ENCODE measurements around the gene RANBP1.
"Not testable (repeated sequence)": the region's sequence is repeated elsewhere in the genome, so short reads cannot be mapped to it uniquely, and the experiment has no call there.

Gene RANBP1

GRCh38 chr22:20115691-20116375 is at the start of gene RANBP1:
Gene RANBP1, plus strand, starts transcription at chr22:20116104. Its CDS starts 81 bp downstream, at chr22:20116185.
- no peak for DNase-seq (ENCODE audit: low spot score)

GRCh38 chr22:20066617-20067383 is 49.1 kb upstream of the RANBP1 start:
- no peak for DNase-seq (ENCODE audit: low spot score)

- not testable (repeated sequence) for DNase-seq (ENCODE audit: low spot score)
Observed at GRCh38 chr22:20067384-20067682, 48.6 kb upstream of the RANBP1 start.

- no peak for DNase-seq (ENCODE audit: low spot score)
Observed at GRCh38 chr22:20068640-20069039, 47.3 kb upstream of the RANBP1 start.

- DNase-seq (ENCODE audit: low spot score): no peak
Observed at GRCh38 chr22:20069331-20070042, 46.4 kb upstream of the RANBP1 start.

DNA sequence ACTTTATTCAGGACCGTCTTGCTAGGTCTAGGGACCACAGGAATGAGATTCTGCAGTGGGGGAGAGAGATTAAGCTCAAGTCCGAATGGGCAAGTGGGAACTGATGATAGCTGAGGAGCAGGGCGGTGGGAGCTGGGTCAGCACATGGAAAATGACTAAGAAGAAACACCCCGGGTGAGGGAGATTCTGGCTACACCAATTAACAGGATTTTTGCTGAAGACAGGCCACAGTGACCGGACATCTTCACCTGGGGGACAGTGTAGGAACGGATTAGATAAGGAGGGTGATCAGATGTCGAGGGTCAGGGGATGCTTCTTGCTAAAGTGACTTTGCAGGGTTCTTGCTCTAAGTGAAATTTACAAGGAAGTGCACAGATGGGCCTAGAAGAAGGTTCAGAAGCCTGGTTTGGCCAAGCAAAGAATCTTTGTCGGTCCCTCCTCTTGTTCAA is 44.4 kb upstream of the RANBP1 start:
- DNase-seq (ENCODE audit: low spot score): no peak

GRCh38 chr22:20076627-20077172 is 39.2 kb upstream of the RANBP1 start:
- DNase-seq (ENCODE audit: low spot score): no peak

GRCh38 chr22:20079745-20080444 is 36.0 kb upstream of the RANBP1 start, which contains the start of gene DGCR8:
Gene DGCR8, plus strand, starts transcription at chr22:20080241. Its CDS starts 5,723 bp downstream, at chr22:20085964.
- DNase-seq (ENCODE audit: low spot score): peak; percentile 97

DNA sequence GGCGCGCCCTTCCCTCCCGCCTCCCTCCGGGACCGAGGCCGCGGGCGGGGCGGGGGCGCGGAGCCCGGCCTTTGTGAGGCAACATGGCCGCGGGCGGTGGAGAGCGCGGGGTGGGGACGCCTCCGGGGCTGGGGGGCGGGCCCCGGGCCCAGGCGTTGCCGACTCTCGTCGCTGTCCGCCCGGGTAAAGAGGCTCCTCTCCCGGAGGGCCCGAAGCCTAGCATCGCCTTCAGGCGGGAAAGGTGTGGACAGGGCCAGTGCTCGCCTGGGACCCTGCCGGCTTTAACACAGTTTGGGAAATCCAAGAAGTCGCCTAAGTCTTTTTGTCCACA is 35.5 kb upstream of the RANBP1 start:
- peak; percentile 66 for DNase-seq (ENCODE audit: low spot score)

- DNase-seq (ENCODE audit: low spot score): peak; percentile 45
Observed at GRCh38 chr22:20080776-20081654, 34.9 kb upstream of the RANBP1 start.

- DNase-seq (ENCODE audit: low spot score): no peak
Observed at GRCh38 chr22:20083157-20083890, 32.6 kb upstream of the RANBP1 start.

- DNase-seq (ENCODE audit: low spot score): no peak
Observed at GRCh38 chr22:20083891-20084546, 31.9 kb upstream of the RANBP1 start.

DNA sequence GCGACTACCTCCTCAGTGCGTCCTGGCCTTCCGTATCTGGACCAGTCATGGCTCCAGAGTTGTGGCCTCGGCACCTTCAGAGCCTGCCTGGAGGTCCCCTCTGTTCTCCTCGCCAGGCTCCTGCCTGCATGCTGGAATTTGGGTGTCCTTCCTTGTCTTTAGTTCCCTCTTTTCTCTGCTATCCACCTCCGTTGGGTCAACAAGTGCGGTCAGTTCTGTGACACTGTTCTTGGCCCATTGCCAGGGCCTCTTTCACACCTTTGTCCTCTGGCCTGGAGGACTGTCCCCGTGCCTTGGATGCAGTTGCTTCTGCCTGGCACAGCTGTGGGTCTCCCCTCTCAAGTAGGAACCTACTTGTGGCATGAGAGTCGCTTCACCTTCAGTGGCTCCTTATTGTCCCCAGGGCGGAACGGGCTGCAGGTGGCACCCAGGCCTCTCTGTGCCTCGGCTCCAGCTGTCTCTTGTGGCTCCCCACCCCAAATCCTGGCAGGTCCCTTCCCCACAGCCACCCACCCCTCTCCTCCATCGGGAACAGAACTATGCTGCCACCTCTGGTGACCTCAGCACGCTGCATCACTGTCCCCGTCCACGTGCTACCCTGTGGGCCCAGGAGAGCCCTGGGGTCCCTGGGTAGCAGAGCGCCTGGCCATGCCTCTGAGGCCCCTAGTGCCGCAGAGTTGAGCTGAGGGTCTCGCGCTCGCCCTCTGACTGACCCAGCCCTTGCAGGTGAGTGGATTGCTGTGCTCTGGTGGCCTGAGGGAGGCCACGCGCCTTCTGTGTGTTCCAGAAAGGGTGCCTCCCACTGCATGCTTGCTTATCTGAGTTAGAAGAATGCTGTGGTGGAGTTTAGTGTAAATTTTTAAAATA is 31.1 kb upstream of the RANBP1 start:
- DNase-seq (ENCODE audit: low spot score): no peak

- no peak for DNase-seq (ENCODE audit: low spot score)
Observed at GRCh38 chr22:20085651-20086050, 30.3 kb upstream of the RANBP1 start.

- no peak for DNase-seq (ENCODE audit: low spot score)
Observed at GRCh38 chr22:20086101-20086599, 29.8 kb upstream of the RANBP1 start.

DNA sequence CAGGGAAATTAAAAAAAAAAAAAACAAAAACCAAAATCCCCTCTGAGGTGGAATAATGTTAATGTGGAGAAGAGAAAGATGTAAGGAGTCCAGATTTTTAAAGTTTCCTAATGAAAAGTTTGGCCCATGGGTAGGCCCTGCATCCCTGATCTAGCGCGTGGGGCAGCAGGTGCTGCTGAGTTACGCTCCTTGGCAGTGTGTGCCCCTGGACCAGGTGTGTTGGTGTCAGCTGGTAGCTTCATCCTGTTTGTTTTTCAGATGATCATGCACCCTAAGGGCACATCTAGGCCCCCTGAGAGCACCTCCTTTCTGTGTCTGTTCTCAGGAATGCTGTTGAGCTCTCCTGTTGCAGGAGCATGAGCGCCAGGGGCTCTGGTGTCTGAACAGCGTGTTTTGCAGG is 29.1 kb upstream of the RANBP1 start:
- DNase-seq (ENCODE audit: low spot score): no peak

DNA sequence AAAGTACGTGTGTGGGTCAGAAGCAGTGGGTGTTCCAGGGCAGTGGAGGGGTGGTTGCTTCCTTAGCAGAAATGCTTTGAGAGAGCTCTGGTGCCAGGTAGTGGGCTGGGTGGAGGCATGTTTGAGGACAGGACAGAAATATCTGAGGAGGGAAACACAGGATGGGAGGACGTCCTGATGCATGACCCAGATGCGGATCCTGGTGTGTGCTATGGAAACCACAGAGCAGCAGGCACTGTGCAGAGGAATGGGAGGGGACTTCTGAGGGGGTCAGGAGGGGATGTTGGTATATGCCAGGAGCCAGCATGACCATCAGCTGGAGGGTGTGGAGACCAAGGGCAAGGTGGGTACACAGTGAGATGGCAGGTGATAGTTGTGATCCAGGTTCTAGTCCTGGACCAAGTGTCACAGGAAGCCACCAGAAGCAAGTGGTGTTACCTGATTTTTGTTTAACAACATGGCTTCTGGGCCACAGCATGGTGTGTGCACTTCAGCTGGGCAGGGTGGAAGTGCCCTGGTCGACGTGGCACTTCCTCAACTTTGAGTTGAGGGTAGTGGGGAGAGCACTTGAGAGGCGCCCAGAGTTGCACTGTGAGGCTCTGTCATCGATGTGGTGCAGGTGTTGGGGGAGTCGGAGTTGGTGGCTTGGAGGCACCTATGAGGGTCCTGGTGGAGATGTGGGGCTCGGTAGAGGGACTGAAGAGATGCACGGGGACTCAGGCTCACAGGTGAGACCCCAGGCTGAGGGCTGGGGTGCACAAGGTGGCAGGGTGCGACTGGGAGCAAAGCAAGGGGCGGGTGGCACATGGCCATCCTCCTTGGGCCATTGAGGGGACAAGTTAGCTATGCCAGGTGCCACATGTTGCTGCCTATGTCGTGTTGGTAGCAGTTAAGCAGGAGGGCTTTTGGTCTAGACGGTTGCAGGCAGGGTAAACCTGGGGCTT is 28.3 kb upstream of the RANBP1 start:
- DNase-seq (ENCODE audit: low spot score): no peak

- no peak for DNase-seq (ENCODE audit: low spot score)
Observed at GRCh38 chr22:20088263-20088648, 27.6 kb upstream of the RANBP1 start.
